ENCODE results near the gene TMPRSS11D. TPM values are rescaled to one million over a fixed set of nuclear protein-coding genes. Genes with fewer than 3 reads are reported as not detected.
A peak's percentile ranks its signal among the peaks of the same experiment; 100 is the strongest.

TMPRSS11D gene
- total and polyA plus RNA-seq, 7 experiments from 2014 or later: not detected

DNA sequence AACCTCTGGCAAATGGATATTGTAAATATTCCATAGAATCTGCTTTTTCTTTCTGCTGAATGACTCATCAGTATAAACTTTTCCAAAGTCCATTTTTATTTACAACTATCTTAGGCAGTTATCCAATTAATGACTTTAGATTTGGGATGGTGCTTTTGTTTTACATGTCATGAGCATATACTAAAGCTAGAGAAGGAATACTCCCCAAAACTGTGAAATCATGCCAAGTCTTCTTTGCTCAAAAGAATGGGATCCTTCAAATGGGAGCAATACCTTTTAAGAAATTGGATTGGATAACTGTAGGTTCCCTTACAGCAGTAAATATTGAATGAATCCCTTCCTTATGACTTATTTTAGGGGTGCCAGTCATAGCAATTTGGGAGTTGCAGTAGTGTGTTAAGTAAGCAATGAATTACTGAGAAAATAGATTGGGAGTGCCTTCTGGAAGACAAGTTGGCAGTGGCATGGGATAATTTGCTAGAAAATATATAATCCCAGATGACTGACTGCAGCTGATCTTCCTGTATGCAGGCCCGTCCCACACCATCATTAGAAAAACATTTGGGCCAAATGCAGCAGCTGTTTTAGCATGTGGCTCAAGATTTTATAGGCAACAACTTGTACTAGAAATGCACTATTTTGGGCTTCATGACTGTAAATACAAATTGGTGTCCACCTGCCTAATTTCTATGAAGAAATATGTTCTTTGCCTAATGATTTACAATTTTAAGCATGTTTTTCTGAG is 2.8 kb downstream of the TMPRSS11D start:
- no peaks in the 10 kb centered on the region for H3K4me1 ChIP-seq (ENCODE audit: control insufficient read depth in 2 of 2, insufficient read depth in 2 of 2, low read length in 2 of 2)
- H3K9me3 ChIP-seq (ENCODE audit: control insufficient read depth in 2 of 3, low read length in 3 of 3): no peaks in the 10 kb centered on the region
- intact Hi-C loops (cut with micrococcal nuclease): no loop called here
- DNase-seq (no peak), ATAC-seq (no peak)
- ChIA-PET CTCF (no interaction called here), POLR2A (no interaction called here)
- Mint-ChIP-seq H3K4me3 (no peak overlapping the region), H3K36me3 (no peaks in the 10 kb centered on the region), H3K27ac (no peak overlapping the region), H3K9me3 (peaks cover 0 to 2% (median 0%) of the 10 kb centered on the region in 11 donors), H3K4me1 (peaks cover 0 to 5% (median 0%) of the 10 kb centered on the region in 7 donors), H3K27me3 (peaks cover 4 to 19% (median 8%) of the 10 kb centered on the region in 5 donors)
- no peak overlapping the region for H3K27ac ChIP-seq (ENCODE audit: low read depth, low read length)
- H3K36me3 ChIP-seq (ENCODE audit: control insufficient read depth in 2 of 3, insufficient read depth in 3 of 3, low read length in 3 of 3): no peaks in the 10 kb centered on the region
- H3K4me3 ChIP-seq (ENCODE audit: low read length): no peak overlapping the region
- no peaks in the 10 kb centered on the region for H3K27me3 ChIP-seq (ENCODE audit: control insufficient read depth in 2 of 2, insufficient read depth in 2 of 2, low read length in 2 of 2)

DNA sequence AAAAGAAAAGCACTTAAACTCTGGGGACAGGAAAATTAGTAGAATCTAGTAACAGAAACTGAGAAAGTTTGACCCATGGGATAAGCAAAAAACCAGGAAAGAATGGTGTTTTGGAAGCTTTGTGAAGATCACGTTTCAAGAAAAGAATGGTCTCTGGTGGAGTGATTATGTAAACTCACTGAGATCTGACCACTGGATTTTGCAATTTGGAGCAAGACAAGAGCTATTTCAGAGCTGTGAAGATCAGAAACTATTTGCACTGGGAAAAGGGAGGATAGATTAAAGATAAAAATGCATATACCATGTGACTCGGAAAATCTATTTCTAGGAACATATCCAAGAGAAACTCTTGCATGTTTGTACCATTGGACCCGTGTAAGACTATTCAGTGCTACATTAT is 4.3 kb downstream of the TMPRSS11D start:
- Histone ChIP-seq H3K27me3 (ENCODE audit: control insufficient read depth in 2 of 2, insufficient read depth in 2 of 2, low read length in 2 of 2) (no peaks in the 10 kb centered on the region), H3K27ac (ENCODE audit: low read depth, low read length) (no peak overlapping the region), H3K36me3 (ENCODE audit: control insufficient read depth in 2 of 3, insufficient read depth in 3 of 3, low read length in 3 of 3) (no peaks in the 10 kb centered on the region), H3K4me1 (ENCODE audit: control insufficient read depth in 2 of 2, insufficient read depth in 2 of 2, low read length in 2 of 2) (no peaks in the 10 kb centered on the region), H3K4me3 (ENCODE audit: low read length) (no peak overlapping the region), H3K9me3 (ENCODE audit: control insufficient read depth in 2 of 3, low read length in 3 of 3) (no peaks in the 10 kb centered on the region)
- CTCF ChIA-PET: no interaction called here
- peaks cover 4 to 13% (median 10%) of the 10 kb centered on the region in 5 donors for H3K27me3 Mint-ChIP-seq
- intact Hi-C loops (cut with micrococcal nuclease): no loop called here
- H3K4me3 Mint-ChIP-seq: no peak overlapping the region
- H3K36me3 Mint-ChIP-seq: no peaks in the 10 kb centered on the region
- ATAC-seq: no peak
- POLR2A ChIA-PET: no interaction called here
- DNase-seq: no peak
- H3K4me1 Mint-ChIP-seq: peaks cover 0 to 2% (median 0%) of the 10 kb centered on the region in 7 donors
- H3K27ac Mint-ChIP-seq: no peak overlapping the region
- H3K9me3 Mint-ChIP-seq: peaks cover 0 to 2% (median 0%) of the 10 kb centered on the region in 11 donors

DNA sequence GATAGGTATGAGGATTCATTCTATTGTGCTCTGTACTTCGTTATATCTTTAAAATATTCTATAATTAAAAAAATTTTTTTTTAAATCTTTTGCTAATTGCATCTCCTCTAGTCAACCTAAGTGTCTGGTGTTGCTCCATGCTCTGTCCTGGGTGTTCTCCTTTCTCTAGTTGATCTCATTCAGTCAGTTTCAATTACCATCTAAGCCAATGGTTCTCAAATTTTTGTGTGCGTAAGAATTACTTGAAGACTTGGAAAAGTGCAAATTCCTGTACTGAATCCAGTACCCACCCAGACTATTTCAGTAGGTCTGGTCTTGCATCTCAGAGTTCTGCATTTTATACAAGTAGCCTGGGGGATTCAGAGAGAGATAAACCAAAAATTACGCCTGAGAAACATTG is 6.7 kb downstream of the TMPRSS11D start:
- Histone ChIP-seq H3K4me1 (ENCODE audit: control insufficient read depth in 2 of 2, insufficient read depth in 2 of 2, low read length in 2 of 2) (no peaks in the 10 kb centered on the region), H3K9me3 (ENCODE audit: control insufficient read depth in 2 of 3, low read length in 3 of 3) (no peaks in the 10 kb centered on the region), H3K27me3 (ENCODE audit: control insufficient read depth in 2 of 2, insufficient read depth in 2 of 2, low read length in 2 of 2) (no peaks in the 10 kb centered on the region), H3K36me3 (ENCODE audit: control insufficient read depth in 2 of 3, insufficient read depth in 3 of 3, low read length in 3 of 3) (no peaks in the 10 kb centered on the region), H3K27ac (ENCODE audit: low read depth, low read length) (no peak overlapping the region), H3K4me3 (ENCODE audit: low read length) (no peak overlapping the region)
- H3K4me1 Mint-ChIP-seq: no peaks in the 10 kb centered on the region
- ChIA-PET CTCF (no interaction called here), POLR2A (no interaction called here)
- ATAC-seq: no peak
- no peak overlapping the region for H3K4me3 Mint-ChIP-seq
- peaks cover 0 to 2% (median 0%) of the 10 kb centered on the region in 11 donors for H3K9me3 Mint-ChIP-seq
- intact Hi-C loops (cut with micrococcal nuclease): no loop called here
- no peak for DNase-seq
- peaks cover 0 to 14% (median 9%) of the 10 kb centered on the region in 5 donors for H3K27me3 Mint-ChIP-seq
- H3K27ac Mint-ChIP-seq: no peak overlapping the region
- H3K36me3 Mint-ChIP-seq: no peaks in the 10 kb centered on the region

DNA sequence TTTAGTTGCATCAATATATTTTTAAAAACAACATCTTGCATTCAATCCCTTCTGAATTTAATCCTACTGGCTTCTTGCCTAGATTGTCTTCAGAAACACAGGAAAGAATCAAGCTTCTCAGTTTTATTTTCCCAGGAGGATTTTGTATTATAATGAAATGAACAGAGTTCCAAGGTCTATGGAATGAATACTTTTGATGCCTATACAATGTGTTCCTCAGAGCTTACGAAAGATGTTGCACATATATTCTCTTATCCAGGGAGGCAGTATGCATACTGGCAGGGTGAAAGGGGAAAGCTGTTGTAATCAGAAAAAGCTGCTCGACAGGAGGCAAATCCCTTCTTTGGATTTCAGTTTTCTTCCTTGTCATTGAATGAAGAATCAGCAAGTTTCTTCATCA is 8.8 kb downstream of the TMPRSS11D start:
- peaks cover 0 to 13% (median 9%) of the 10 kb centered on the region in 5 donors for H3K27me3 Mint-ChIP-seq
- H3K36me3 Mint-ChIP-seq: no peaks in the 10 kb centered on the region
- Histone ChIP-seq H3K9me3 (ENCODE audit: control insufficient read depth in 2 of 3, low read length in 3 of 3) (no peaks in the 10 kb centered on the region), H3K36me3 (ENCODE audit: control insufficient read depth in 2 of 3, insufficient read depth in 3 of 3, low read length in 3 of 3) (no peaks in the 10 kb centered on the region), H3K4me3 (ENCODE audit: low read length) (no peak overlapping the region), H3K27ac (ENCODE audit: low read depth, low read length) (no peak overlapping the region), H3K27me3 (ENCODE audit: control insufficient read depth in 2 of 2, insufficient read depth in 2 of 2, low read length in 2 of 2) (no peaks in the 10 kb centered on the region), H3K4me1 (ENCODE audit: control insufficient read depth in 2 of 2, insufficient read depth in 2 of 2, low read length in 2 of 2) (no peaks in the 10 kb centered on the region)
- H3K4me3 Mint-ChIP-seq: no peak overlapping the region
- intact Hi-C loops (cut with micrococcal nuclease): no loop called here
- H3K27ac Mint-ChIP-seq: no peak overlapping the region
- H3K4me1 Mint-ChIP-seq: no peaks in the 10 kb centered on the region
- ATAC-seq: no peak
- ChIA-PET POLR2A (no interaction called here), CTCF (no interaction called here)
- peaks cover 0 to 4% (median 0%) of the 10 kb centered on the region in 11 donors for H3K9me3 Mint-ChIP-seq
- no peak for DNase-seq

DNA sequence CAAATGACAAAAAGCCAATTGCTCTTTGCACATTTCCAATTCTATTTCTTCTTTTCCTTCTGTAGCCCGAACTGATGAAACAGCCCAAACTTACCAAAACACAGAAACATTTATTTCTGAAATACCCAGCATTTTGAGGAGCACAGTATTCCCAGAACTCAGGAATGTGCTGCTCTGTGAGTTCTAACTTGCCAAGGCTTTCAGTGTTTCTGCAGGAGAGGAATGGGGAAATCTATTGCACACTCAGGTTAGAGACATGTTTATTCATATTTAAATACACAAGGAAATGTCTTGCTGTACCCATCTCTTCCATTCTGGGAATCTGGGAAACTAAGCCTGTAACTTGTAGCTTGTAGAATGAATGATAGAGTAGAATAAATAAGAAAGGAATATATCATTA is 10.7 kb downstream of the TMPRSS11D start:
- no peaks in the 10 kb centered on the region for H3K4me1 ChIP-seq (ENCODE audit: control insufficient read depth in 2 of 2, insufficient read depth in 2 of 2, low read length in 2 of 2)
- DNase-seq: no peak
- CTCF ChIA-PET: no interaction called here
- H3K36me3 ChIP-seq (ENCODE audit: control insufficient read depth in 2 of 3, insufficient read depth in 3 of 3, low read length in 3 of 3): no peaks in the 10 kb centered on the region
- no peaks in the 10 kb centered on the region for H3K27me3 ChIP-seq (ENCODE audit: control insufficient read depth in 2 of 2, insufficient read depth in 2 of 2, low read length in 2 of 2)
- no peaks in the 10 kb centered on the region for H3K9me3 ChIP-seq (ENCODE audit: control insufficient read depth in 2 of 3, low read length in 3 of 3)
- Mint-ChIP-seq H3K36me3 (no peaks in the 10 kb centered on the region), H3K4me1 (no peaks in the 10 kb centered on the region), H3K27me3 (peaks cover 0 to 13% (median 9%) of the 10 kb centered on the region in 5 donors), H3K4me3 (no peak overlapping the region), H3K27ac (no peak overlapping the region), H3K9me3 (peaks cover 0 to 7% (median 0%) of the 10 kb centered on the region in 11 donors)
- H3K27ac ChIP-seq (ENCODE audit: low read depth, low read length): no peak overlapping the region
- intact Hi-C loops (cut with micrococcal nuclease): no loop called here
- POLR2A ChIA-PET: no interaction called here
- ATAC-seq: no peak
- no peak overlapping the region for H3K4me3 ChIP-seq (ENCODE audit: low read length)

DNA sequence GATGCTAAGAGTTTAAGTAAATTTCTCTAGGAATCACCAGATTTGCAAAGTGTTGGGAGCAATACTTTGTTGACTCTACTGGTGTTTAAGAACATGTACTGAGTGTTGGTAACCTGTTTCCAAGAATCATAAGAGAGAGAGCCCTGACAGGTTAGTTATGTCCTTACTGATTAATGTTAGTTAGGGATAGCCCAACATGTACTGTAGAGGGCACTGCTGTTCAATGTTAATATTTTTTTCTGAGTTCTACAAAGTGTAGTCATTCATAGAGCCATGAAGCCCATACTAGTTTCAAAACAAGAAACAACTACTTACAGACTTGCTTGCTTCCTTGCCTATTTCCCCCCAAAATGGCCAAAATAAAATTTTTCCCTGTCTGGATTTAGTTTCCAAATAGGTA is 11.9 kb downstream of the TMPRSS11D start:
- Histone ChIP-seq H3K27me3 (ENCODE audit: control insufficient read depth in 2 of 2, insufficient read depth in 2 of 2, low read length in 2 of 2) (no peaks in the 10 kb centered on the region), H3K4me1 (ENCODE audit: control insufficient read depth in 2 of 2, insufficient read depth in 2 of 2, low read length in 2 of 2) (no peaks in the 10 kb centered on the region), H3K4me3 (ENCODE audit: low read length) (no peak overlapping the region), H3K36me3 (ENCODE audit: control insufficient read depth in 2 of 3, insufficient read depth in 3 of 3, low read length in 3 of 3) (no peaks in the 10 kb centered on the region), H3K9me3 (ENCODE audit: control insufficient read depth in 2 of 3, low read length in 3 of 3) (no peaks in the 10 kb centered on the region), H3K27ac (ENCODE audit: low read depth, low read length) (no peak overlapping the region)
- DNase-seq (peak in 1 of 9 donors; percentile 2), ATAC-seq (peak; percentile 60)
- intact Hi-C loops (cut with micrococcal nuclease): loop anchor here in 1 of 2 donors (1.0 kb wide), 1 partner anchor 303 kb away; no protein-coding TSS in a partner anchor
- Mint-ChIP-seq H3K4me3 (no peak overlapping the region), H3K9me3 (peaks cover 0 to 12% (median 4%) of the 10 kb centered on the region in 11 donors), H3K27me3 (peaks cover 0 to 16% (median 7%) of the 10 kb centered on the region in 5 donors), H3K27ac (no peak overlapping the region), H3K4me1 (no peaks in the 10 kb centered on the region), H3K36me3 (no peaks in the 10 kb centered on the region)
- ChIA-PET POLR2A (no interaction called here), CTCF (no interaction called here)

DNA sequence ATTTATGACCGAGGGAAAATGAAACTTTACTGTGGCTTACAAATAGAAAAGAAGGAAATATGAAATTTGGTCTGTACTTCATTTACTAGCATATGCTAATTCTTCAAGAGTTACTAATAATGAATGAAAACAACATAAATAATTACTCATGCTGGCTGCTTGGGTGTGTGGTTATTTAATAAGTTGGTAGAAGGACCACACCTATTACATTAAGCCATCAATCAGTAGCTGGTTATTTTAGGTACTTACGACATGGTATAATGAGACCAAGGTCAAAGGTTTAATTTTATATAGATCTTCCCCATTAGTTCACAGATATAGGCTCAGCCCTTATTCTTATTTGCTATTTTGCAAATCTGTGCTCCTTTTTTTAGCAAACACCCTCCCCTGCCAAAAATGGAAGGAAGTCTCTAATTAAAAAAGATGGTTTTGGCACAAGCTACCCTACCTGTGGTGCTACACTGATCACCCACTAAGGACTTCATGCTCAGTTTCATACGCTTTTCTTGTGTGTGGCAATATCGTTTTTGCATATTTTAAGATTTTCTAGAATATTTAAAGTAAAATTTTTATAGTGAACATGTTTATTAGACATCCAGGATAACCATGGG is 14.1 kb downstream of the TMPRSS11D start:
- peaks cover 0 to 33% (median 13%) of the 10 kb centered on the region in 5 donors for H3K27me3 Mint-ChIP-seq
- H3K27ac ChIP-seq (ENCODE audit: low read depth, low read length): no peak overlapping the region
- CTCF ChIA-PET: no interaction called here
- H3K4me1 ChIP-seq (ENCODE audit: control insufficient read depth in 2 of 2, insufficient read depth in 2 of 2, low read length in 2 of 2): no peaks in the 10 kb centered on the region
- intact Hi-C loops (cut with micrococcal nuclease): no loop called here
- no peaks in the 10 kb centered on the region for H3K36me3 Mint-ChIP-seq
- no peaks in the 10 kb centered on the region for H3K27me3 ChIP-seq (ENCODE audit: control insufficient read depth in 2 of 2, insufficient read depth in 2 of 2, low read length in 2 of 2)
- H3K9me3 ChIP-seq (ENCODE audit: control insufficient read depth in 2 of 3, low read length in 3 of 3): no peaks in the 10 kb centered on the region
- H3K36me3 ChIP-seq (ENCODE audit: control insufficient read depth in 2 of 3, insufficient read depth in 3 of 3, low read length in 3 of 3): no peaks in the 10 kb centered on the region
- no peak for ATAC-seq
- H3K4me1 Mint-ChIP-seq: no peaks in the 10 kb centered on the region
- H3K4me3 ChIP-seq (ENCODE audit: low read length): no peak overlapping the region
- no peak for DNase-seq
- POLR2A ChIA-PET: no interaction called here
- peaks cover 0 to 25% (median 7%) of the 10 kb centered on the region in 11 donors for H3K9me3 Mint-ChIP-seq
- no peak overlapping the region for H3K4me3 Mint-ChIP-seq
- no peak overlapping the region for H3K27ac Mint-ChIP-seq
